Islet precursor cell (in vitro differentiated cells): ENCODE results near the gene NEMP2.
"Not testable (repeated sequence)": the region's sequence is repeated elsewhere in the genome, so short reads cannot be mapped to it uniquely, and the experiment has no call there.

Source experiments
- DNase-seq: peaks from one replicate; pipeline ENCODE4 v3.0.0-alpha.2; 2018

The NEMP2 gene

GRCh38 chr2:190488516-190489233, 45.8 kb downstream of the NEMP2 start:
- no peak for DNase-seq

GRCh38 chr2:190486037-190486623, 48.4 kb downstream of the NEMP2 start:
- no peak for DNase-seq

GRCh38 chr2:190482451-190482850, 52.1 kb downstream of the NEMP2 start:
- DNase-seq, result no peak

GRCh38 chr2:190481339-190481738, 53.2 kb downstream of the NEMP2 start:
- DNase-seq, result no peak

GRCh38 chr2:190478572-190479195, 55.8 kb downstream of the NEMP2 start:
- no peak for DNase-seq

GRCh38 chr2:190477661-190478454, 56.7 kb downstream of the NEMP2 start:
- no peak for DNase-seq

- DNase-seq, result no peak
Observed at GRCh38 chr2:190470256-190470826, 64.2 kb downstream of the NEMP2 start.

- DNase-seq, result no peak
Observed at GRCh38 chr2:190469771-190470170, 64.8 kb downstream of the NEMP2 start.

GRCh38 chr2:190468814-190469569, 65.5 kb downstream of the NEMP2 start:
- no peak for DNase-seq

GRCh38 chr2:190468354-190468753, 66.2 kb downstream of the NEMP2 start:
- DNase-seq, result not testable (repeated sequence)

GRCh38 chr2:190467575-190468083, 66.9 kb downstream of the NEMP2 start:
- DNase-seq, result no peak

GRCh38 chr2:190466819-190467446, 67.6 kb downstream of the NEMP2 start:
- DNase-seq, result no peak

- DNase-seq, result no peak
Observed at GRCh38 chr2:190465060-190465459, 69.5 kb downstream of the NEMP2 start.

- DNase-seq, result no peak
Observed at GRCh38 chr2:190462611-190463010, 71.9 kb downstream of the NEMP2 start.

GRCh38 chr2:190462181-190462580, 72.3 kb downstream of the NEMP2 start:
- no peak for DNase-seq

- DNase-seq, result no peak
Observed at GRCh38 chr2:190460487-190460886, 74.0 kb downstream of the NEMP2 start.

- DNase-seq, result no peak
Observed at GRCh38 chr2:190459881-190460280, 74.6 kb downstream of the NEMP2 start.

GRCh38 chr2:190458352-190459107, 76.0 kb downstream of the NEMP2 start:
- DNase-seq, result no peak

- DNase-seq, result no peak
Observed at GRCh38 chr2:190457256-190457655, 77.3 kb downstream of the NEMP2 start.

GRCh38 chr2:190456833-190457232, 77.7 kb downstream of the NEMP2 start:
- no peak for DNase-seq
